Right lobe of liver (tissue), 4 donors: ENCODE measurements around the gene DZANK1.
"Not testable (repeated sequence)": the region's sequence is repeated elsewhere in the genome, so short reads cannot be mapped to it uniquely, and the experiment has no call there.

Experiments used
- CTCF ChIP-seq, 4 donors: fragments of 200-600 bp in 3 of 4; fragments of 450-650 bp in 1 of 4; IDR thresholded peaks; one replicate each; pipeline versions ENCODE4 v1.5.1 to v1.8.0; 2016 to 2022; ENCODE audit warnings: antibody characterized with exemption in 4 of 4, mild to moderate bottlenecking in 2 of 4
- POLR2A ChIP-seq: fragments of 450-650 bp; IDR thresholded peaks from one replicate; pipeline ENCODE4 v1.6.1; 2017; ENCODE audit warnings: antibody characterized with exemption, mild to moderate bottlenecking
- donor health status: DM: no; HTN: no; CAD: no.
- donor health status: DM: no; HTN: no; CAD: no.
- donor health status: DM: no; HTN: yes; CAD: no.

GRCh38 chr20:18501672-18502071 is 34.8 kb upstream of the DZANK1 start:
- not testable (repeated sequence) for TF ChIP-seq POLR2A; CTCF (IDR thresholded peaks at IDR 0.05)
